Measurements from ENCODE around the gene ZBTB8OS.

Gene ZBTB8OS

DNA sequence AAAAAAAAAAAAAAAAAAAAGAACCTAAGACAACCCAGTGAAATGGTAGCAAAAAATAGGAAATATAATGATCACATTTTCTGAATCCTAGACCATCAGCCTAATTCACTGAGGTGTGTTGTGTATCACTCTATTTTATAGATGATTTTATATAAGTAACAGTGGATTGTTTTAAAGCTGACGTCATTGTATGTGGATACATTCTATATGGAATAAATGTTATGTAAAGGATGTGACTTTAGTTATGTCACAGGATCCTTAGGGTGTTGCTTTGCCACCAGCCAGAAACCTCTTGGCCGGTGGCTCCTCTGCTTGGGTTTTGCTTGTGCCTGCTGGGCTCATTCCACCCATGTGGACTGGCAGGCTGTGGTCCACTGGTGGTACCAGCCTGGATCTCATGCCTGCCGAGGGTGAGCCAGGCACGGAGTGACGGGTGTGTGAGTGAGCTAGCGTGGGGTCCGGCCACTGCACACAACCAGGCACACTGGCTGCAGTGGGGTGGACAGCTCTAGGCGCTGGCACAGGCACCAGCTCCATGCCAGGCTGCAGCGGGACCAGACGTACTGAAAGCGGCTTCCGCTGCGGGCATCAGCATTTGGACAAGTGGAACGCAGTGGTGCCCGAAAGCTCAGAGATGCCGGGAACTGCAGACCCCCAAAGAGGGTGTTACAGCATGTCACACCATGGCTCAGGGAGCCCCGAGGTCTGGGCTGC is 44.5 kb downstream of the ZBTB8OS start:
- no peak for DNase-seq (ENCODE audit: low read depth)
- H3K36me3 ChIP-seq (ENCODE audit: control insufficient read depth, insufficient read depth, low read length, severe bottlenecking): peaks cover 10% of the 10 kb centered on the region
- no peaks in the 10 kb centered on the region for H3K9me3 ChIP-seq (ENCODE audit: control insufficient read depth, low read length)
- H3K4me3 ChIP-seq (ENCODE audit: low read length): no peak overlapping the region
- H3K9ac ChIP-seq (ENCODE audit: low read length): no peak overlapping the region
- H3K4me1 ChIP-seq (ENCODE audit: control insufficient read depth, insufficient read depth, low read length): no peaks in the 10 kb centered on the region
- H3K27me3 ChIP-seq (replicated peaks; ENCODE audit: control insufficient read depth, insufficient read depth, low read length): no peaks in the 10 kb centered on the region

DNA sequence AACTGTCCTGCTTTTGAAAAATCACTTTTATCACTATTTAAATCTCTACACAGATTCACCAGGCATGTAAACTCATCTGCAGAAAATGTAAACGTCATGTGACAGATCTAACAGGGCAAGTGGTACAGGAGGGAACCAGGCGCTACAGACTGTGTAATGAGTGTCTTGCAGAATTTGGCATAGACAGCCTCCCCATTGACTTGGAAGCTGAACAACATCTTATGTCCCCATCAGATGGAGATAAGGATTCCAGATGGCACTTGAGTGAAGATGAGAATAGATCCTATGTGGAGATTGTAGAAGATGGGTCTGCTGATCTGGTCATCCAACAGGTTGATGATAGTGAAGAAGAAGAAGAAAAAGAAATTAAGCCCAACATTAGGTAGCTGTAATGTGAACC is 50.3 kb downstream of the ZBTB8OS start:
- no peaks in the 10 kb centered on the region for H3K4me1 ChIP-seq (ENCODE audit: control insufficient read depth, insufficient read depth, low read length)
- no peak overlapping the region for H3K9ac ChIP-seq (ENCODE audit: low read length)
- H3K27me3 ChIP-seq (replicated peaks; ENCODE audit: control insufficient read depth, insufficient read depth, low read length): no peaks in the 10 kb centered on the region
- no peak for DNase-seq (ENCODE audit: low read depth)
- no peaks in the 10 kb centered on the region for H3K9me3 ChIP-seq (ENCODE audit: control insufficient read depth, low read length)
- H3K4me3 ChIP-seq (ENCODE audit: low read length): no peak overlapping the region
- peaks cover 3% of the 10 kb centered on the region for H3K36me3 ChIP-seq (ENCODE audit: control insufficient read depth, insufficient read depth, low read length, severe bottlenecking)

DNA sequence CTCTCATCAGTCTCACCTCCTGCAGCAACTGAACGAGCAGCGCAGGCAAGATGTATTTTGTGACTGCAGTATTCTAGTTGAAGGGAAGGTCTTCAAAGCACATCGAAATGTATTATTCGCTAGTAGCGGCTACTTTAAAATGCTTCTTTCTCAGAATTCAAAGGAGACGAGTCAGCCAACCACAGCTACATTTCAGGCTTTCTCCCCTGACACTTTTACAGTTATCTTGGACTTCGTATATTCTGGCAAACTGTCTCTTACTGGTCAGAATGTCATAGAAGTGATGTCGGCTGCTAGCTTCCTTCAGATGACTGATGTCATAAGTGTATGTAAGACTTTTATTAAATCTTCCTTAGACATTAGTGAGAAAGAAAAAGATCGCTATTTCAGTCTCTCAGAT is 57.4 kb downstream of the ZBTB8OS start:
- Histone ChIP-seq H3K27me3 (replicated peaks; ENCODE audit: control insufficient read depth, insufficient read depth, low read length) (no peaks in the 10 kb centered on the region), H3K36me3 (ENCODE audit: control insufficient read depth, insufficient read depth, low read length, severe bottlenecking) (peaks cover 6% of the 10 kb centered on the region), H3K9ac (ENCODE audit: low read length) (no peak overlapping the region), H3K4me3 (ENCODE audit: low read length) (no peak overlapping the region), H3K9me3 (ENCODE audit: control insufficient read depth, low read length) (no peaks in the 10 kb centered on the region), H3K4me1 (ENCODE audit: control insufficient read depth, insufficient read depth, low read length) (no peaks in the 10 kb centered on the region)
- DNase-seq (ENCODE audit: low read depth): no peak

DNA sequence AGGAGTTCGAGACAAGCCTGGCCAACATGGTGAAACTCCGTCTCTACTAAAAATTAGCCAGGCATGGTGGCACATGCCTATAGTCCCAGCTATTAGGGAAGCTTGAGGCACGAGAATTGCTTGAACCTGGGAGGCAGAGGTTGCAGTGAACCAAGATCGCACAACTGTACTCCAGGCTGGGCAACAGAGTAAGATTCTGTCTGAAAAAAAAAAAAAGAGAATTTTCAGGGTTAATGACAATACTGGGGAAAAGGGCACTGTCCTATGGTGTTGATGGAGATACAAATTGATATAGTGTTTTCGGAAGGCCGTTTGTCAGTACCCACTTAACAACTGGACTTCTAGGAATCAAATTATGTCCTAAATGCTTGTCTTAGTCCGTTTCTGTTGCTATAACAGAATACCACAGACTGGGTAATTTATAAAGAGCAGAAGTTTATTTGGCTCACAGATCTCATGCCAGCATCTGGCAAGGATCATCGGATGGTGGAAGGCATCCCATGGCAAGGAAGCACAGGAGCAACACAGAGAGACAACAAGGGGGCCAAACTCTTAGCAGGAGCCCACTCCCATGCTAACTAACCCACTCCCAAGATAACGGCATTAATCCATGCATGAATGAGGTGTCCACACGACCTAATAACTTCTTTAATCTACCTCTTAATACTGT is 69.9 kb downstream of the ZBTB8OS start:
- H3K4me3 ChIP-seq (ENCODE audit: low read length): no peak overlapping the region
- DNase-seq (ENCODE audit: low read depth): no peak
- no peaks in the 10 kb centered on the region for H3K27me3 ChIP-seq (replicated peaks; ENCODE audit: control insufficient read depth, insufficient read depth, low read length)
- no peaks in the 10 kb centered on the region for H3K4me1 ChIP-seq (ENCODE audit: control insufficient read depth, insufficient read depth, low read length)
- H3K9me3 ChIP-seq (ENCODE audit: control insufficient read depth, low read length): no peaks in the 10 kb centered on the region
- H3K36me3 ChIP-seq (ENCODE audit: control insufficient read depth, insufficient read depth, low read length, severe bottlenecking): no peaks in the 10 kb centered on the region
- no peak overlapping the region for H3K9ac ChIP-seq (ENCODE audit: low read length)

Data from adipocyte (in vitro differentiated cells).